GM21515 (cell line): ENCODE data around the gene KRTAP10-8.
"Not testable (repeated sequence)": the region's sequence is repeated elsewhere in the genome, so short reads cannot be mapped to it uniquely, and the experiment has no call there.

Source experiments
- ATAC-seq: cut with Tn5 transposase; IDR thresholded peaks from one replicate; pipeline ENCODE4 v1.9.1; 2021; ENCODE audit not compliant: unreplicated experiment

KRTAP10-8 gene

DNA sequence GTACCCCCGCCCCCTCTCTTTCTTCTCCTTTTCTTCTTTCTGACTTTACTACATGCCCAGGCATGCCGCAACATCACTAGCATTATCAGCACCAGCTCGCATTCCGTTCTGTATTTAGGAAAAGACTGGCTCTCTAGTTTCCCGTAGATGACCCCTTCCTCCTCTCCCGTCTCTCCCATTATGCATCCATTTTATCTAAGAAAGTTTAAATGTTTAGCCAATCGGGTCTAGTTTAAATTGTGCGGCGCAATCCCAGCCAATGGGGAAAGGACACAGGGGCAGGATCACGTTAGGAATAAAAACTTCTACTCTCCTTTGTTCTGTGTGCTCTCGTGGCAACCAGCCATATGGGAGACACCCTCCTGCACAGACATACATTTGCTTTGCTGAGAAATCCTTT is 13.8 kb upstream of the KRTAP10-8 start:
- no peak for ATAC-seq

DNA sequence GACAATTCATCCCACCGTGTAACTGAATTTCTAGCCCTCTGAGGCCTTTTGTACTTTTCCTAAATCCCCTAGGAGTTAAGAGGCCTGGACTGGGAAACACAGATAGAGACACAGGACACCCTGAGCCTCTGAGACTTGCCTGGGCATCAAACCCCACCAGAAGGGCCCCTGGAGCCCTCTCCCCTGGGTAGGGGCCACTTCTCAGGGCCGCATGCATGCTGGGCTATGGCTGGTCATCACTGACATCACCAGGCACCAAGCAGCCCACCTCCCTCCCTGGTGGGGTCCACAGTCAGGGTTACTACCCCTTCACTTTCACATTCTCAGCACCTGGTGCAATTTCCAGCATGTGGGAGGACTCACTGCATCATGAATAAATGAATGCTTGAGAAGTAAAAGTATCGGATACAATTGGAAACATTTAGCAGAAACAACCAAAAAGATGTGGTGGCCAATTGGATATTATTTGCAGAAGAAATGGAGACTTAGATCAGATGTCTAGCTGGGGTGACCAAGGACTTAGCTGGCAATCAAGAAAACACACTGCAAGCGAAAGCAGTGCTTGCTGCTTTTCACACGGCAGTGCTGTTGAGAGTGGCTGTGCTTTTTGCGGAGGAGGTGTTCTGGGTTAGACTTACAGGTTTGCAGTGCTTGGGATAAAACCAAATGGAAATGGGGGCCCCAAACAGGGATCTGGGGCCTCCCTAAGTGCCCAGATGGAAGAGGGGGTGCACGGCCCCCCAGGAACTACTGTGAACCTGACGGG is 12.4 kb upstream of the KRTAP10-8 start:
- ATAC-seq = no peak

DNA sequence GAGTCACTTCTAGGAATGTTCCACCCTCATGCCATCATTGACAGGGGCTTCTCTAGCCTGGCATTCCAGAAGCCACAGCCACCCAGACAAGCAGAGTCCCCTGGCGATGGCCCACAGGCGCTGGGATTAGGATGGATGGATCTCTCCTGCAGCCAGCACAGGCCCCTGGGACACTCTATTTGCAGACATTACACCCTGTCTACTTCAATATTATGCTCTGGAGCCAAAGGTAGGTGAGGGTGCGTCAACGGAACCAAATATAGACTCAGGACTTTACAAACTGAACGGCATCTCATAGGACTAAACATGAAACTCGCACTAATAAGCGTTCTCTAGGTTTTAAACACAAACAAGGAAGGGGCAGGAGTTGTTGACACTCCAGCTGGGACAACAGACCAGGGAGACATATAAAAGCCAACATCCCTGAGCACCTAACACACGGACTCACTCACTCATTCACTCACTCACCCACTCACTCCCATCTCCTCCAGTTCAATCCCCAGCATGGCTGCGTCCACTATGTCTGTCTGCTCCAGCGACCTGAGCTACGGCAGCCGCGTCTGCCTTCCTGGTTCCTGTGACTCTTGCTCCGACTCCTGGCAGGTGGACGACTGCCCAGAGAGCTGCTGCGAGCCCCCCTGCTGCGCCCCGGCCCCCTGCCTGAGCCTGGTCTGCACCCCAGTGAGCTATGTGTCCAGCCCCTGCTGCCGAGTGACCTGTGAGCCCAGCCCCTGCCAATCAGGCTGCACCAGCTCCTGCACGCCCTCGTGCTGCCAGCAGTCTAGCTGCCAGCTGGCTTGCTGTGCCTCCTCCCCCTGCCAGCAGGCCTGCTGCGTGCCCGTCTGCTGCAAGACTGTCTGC is 11.5 kb upstream of the KRTAP10-8 start, which contains the start of gene KRTAP10-7:
Gene KRTAP10-7, plus strand, starts transcription at position 480 of the 861 bp plus-strand sequence. Its CDS starts 25 bp downstream, at position 505.
- not testable (repeated sequence) for ATAC-seq

GRCh38 chr21:44601091-44601490 is 10.8 kb upstream of the KRTAP10-8 start:
- not testable (repeated sequence) for ATAC-seq

DNA sequence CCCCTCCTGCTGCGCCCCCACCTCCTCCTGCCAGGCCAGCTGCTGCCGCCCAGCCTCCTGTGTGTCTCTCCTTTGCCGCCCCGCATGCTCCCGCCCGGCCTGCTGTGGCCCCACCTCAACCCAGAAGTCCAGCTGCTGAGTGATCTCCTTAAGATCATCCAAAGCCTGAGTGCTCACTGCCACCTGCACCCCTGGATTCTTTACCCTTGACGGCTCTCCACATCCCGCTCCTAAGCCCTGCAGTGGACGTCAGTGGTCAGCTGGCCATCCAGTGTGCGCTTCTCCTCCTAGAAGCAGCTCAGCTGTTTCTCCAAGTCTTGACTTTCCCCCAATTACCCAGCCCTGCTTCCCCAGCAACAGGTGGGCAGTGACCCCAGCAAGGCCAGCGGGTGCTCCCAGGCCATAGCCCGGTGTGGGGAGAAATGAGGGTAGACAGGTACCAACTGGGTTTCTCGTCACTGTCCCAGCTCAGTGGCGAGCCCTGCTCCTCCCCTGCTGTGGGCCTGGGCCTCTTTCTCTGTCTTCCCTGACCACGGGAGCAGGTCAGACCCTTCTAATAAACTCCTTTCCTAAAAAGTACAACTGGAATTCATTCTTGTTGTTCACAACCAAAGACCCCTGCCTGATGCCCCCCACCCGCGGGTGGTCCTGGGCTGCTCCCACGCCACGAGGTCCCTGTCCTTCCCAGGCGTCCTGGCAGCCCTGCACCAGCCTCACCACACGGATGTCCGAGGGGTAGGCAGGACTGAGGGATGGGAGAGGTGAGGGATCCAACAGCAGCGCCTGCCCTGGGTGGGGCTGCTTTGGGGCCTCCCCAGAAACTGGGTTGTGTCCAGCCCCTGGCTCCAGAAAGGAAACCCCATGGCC is 10.1 kb upstream of the KRTAP10-8 start:
- ATAC-seq = no peak

DNA sequence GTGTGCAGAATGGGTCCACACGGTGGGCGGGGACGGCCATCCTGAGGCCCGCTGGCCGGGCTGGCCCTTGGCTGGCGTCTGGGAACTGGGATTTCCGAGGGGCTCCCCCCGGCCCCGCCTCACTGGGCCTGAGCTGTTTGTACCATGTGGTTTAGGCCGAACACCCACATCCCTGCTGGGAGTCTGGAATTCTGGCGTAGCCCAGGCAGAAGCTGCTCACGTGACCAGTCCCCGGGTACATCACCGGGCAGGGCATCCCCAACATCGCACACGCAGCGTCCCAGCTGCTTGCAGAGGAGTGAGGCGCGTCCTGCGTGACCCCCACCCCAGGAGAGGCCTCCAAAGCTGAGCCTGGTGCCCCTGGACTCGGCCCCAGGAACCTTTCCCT is 9.4 kb upstream of the KRTAP10-8 start:
- no peak for ATAC-seq

DNA sequence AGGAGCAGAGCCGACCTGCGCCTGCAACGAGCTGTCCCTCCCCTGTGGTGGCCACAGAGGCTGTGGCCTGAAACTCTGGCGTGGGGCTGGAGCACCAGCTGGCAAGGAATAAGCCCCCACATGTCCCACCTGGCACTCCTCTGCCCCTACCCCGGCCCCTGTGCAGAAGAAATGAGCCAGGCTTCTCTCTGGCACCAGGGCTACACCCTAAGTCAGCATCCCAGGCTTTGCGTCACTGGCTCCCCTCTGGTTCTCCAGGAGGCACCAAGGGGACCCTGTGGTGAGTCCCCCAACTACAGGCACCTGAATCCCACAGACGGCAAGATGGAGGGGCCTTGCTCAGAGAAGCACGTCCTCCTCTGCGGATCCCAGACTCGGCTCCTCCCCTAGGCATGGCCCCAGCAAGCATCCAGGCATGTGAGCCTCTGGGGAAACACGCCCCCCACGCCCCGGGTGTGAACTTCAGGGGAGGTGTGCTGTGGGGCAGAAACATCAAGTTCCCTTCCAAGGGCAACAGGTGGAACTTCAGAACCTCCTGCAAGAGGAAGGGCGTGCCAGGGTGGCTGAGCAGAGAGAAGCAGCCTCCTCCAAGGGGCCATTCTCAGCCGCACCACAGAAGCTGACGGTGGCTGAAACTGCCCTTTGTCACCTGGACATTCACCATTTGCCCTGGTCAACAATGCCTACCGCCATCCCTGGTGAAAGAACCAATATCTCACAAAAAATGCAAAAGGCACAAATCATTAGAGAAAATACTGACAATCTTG is 8.6 kb upstream of the KRTAP10-8 start:
- no peak for ATAC-seq

GRCh38 chr21:44603911-44604310 is 8.0 kb upstream of the KRTAP10-8 start:
- ATAC-seq = no peak

- no peak for ATAC-seq
Measured at GRCh38 chr21:44606495-44606894, 5.4 kb upstream of the KRTAP10-8 start.

- no peak for ATAC-seq
Measured at GRCh38 chr21:44609193-44609592, 2.7 kb upstream of the KRTAP10-8 start.

- ATAC-seq = not testable (repeated sequence)
Measured at GRCh38 chr21:44610157-44610843, 1.6 kb upstream of the KRTAP10-8 start.

DNA sequence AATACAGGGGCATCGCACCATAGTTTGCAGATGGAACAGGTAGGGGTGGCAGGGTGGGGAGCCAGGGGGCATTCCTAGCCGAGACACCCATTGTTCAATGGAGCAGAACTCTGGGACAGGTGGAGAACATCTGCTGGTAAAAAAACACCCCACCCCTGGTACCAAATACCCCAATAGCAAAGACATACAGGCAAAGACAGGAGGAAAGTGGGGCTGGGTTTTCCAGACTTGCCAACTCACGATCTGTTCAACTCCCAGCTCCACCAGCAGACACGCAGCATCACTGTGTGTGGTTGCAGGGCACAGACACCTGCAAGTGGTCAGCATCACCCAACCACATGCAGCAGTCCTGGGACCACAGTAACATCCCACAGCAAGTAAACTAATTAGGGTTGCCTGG is 328 bp upstream of the KRTAP10-8 start:
- no peak for ATAC-seq

DNA sequence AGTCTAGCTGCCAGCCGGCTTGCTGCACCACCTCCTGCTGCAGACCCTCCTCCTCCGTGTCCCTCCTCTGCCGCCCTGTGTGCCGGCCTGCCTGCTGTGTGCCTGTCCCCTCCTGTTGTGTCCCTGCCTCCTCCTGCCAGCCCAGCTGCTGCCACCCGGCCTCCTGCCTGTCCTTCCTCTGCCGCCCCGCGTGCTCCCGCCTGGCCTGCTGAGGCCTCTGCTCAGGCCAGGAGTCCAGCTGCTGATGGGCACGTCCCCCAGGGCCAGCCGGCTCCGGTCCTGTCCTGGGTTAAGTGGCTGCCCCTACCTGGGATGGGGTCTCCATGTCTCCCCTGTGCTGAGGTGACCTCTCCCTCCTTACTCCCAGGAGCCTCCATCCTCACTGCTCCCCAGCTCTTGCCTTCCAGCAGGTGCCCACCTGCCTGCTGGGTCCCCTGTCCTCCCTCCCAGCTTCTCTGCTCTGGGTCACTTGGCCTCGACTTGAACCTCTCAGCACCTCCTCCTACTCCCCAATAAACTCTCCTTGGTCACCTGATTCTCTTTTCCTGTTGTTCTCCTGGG is 870 bp downstream of the KRTAP10-8 start:
- no peak for ATAC-seq

DNA sequence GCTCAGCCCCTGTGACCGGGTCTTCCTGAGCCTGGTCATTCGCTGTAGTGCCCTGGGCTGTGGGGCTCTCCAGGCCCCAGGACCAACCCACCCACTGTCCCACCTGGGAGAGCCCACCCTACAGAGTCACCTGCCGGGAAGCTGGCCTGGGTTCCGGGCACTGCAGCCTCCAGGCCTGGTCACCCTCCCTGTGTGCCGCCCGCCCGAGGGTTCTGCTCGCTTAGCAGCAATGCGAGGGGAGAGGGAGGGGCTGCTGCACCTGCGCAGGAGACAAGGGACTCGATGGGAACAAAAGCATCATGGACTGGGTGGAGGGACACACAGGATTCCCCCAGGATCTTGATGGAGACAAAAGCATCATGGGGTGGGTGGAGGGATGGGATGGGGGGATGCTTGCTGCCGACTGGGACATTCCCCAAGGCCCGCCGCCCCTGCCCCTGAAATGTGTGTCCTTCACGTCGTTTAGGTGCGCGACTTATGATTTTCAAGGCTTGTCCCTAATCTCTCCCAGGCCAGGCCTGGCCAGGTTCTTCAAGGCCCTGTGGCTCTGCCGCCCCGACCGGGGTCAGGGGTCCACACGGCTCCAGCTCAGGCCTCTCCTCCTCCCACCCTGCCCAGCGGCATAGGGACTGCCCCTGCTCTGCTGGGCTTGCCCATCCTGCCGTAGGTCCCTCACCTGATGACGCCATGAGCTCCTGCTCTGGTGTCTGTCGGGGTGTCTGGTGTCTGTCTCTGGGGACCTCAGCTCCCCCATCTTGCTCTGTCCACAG is 1.7 kb downstream of the KRTAP10-8 start:
- ATAC-seq = no peak

DNA sequence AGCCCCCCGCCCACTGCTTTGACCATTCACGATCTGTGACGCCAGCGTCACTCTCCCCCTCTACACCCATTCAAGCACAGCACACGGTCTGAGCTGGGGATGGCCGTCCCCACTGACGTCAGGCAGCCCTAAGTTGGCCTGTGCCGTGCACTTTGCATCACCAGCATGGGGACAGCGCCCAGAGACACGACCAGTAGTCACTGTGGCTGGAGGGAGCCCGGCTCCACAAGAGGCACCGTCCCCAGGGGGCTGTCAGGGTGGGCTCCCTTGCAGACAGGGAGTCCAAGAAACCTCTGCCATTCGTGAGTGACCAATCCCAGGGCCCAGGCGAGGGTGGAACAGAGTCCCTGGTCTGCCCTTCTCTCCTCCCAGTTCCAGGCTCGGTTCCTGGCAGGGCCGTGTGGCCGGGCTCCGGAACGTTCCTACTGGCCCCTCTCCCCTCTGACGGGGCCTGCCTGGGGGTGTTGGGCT is 2.3 kb downstream of the KRTAP10-8 start:
- no peak for ATAC-seq

GRCh38 chr21:44614961-44615391 is 3.1 kb downstream of the KRTAP10-8 start:
- ATAC-seq = no peak

GRCh38 chr21:44615466-44615865 is 3.6 kb downstream of the KRTAP10-8 start:
- no peak for ATAC-seq

- no peak for ATAC-seq
Measured at GRCh38 chr21:44615911-44616590, 4.2 kb downstream of the KRTAP10-8 start.
